Head of caudate nucleus (tissue), 42 donors: ENCODE measurements around the gene RBM23.
"Not testable (repeated sequence)": the region's sequence is repeated elsewhere in the genome, so short reads cannot be mapped to it uniquely, and the experiment has no call there.

ENCODE experiments used
- DNase-seq, 42 donors: peaks; one replicate each; pipeline versions ENCODE4 v3.0.0 to v3.0.0-alpha.2; 2020 to 2021; ENCODE audit warnings: mixed read lengths in 7 of 42
- intact Hi-C: fragments of 100-400 bp; cut with DNase I; formaldehyde crosslinking; loops from one replicate; pipeline ENCODE4 v1.15.0; 2022

RBM23 gene

GRCh38 chr14:22918804-22919600 lies at the start of gene RBM23:
TSS of gene RBM23 (minus strand) at chr14:22919149.
- intact Hi-C loops, result loop anchor here (1.0 kb wide), 1 partner anchor 10 kb away; the partner anchor contains the start of gene PRMT5
- DNase-seq, result peak; percentile 94 to 100 (median 98)

DNA sequence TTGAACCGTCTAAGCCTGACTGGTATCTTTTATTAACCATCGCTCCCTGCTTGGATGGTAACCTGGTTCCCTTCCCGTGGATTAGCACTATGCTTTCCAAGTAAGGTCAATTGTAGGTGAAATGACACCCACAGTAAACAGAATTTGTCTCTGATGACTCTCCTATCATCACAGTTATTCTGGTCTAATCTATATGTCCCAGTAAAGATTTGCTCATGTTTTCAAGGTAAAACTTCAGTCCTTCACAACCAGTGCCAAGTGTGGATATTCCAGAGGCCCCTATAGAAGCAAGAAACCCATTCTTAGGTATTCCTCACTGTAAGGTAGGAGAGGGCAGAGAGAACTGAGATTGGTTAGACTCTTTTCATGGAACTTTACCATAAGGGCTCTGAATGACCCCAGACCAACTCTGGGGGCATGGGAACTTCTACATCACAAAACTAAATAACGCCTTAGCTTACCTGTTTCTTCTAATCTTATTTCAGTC lies 47.9 kb upstream of the RBM23 start:
- no peak for DNase-seq
- intact Hi-C loops, result no loop called here

DNA sequence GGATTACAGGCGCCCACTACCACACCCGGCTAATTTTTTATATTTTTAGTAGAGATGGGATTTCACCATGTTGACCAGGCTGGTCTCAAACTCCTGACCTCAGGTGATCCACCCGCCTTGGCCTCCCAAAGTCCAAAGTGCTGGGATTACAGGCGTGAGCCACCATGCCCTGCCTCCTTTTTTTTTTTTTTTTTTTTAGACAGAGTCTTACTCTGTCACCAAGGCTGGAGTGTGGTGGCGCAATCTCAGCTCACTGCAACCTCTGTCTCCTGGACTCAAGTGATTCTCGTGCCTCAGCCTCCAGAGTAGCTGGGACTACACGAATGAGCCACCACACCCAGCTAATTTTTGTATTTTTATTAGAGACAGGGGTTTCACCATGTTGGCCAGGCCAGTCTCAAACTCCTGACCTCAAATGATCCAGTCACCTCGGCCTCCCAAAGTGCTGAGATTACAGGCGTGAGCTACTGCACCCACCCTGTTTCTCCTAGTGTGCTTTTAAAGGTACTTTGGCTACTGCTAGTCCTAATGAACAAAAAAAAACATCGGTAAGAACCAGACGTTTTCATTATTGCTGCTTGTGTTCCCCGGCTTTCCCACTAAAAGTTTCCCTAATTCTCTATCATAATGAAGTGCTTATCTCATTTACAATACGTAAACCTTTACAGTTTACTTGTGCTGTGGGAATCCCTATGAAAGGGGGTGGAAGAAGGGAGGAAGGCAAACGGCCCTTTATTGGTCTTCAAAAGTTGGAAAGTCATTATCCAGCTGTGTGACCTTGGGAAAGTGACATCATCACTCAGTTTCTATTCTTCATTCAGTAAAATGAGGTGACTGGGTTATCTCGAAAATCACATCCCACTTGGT lies 47.2 kb upstream of the RBM23 start:
- DNase-seq, intact Hi-C loops: not testable (repeated sequence)

GRCh38 chr14:22962061-22962676 lies 43.2 kb upstream of the RBM23 start:
- no peak for DNase-seq

GRCh38 chr14:22955702-22956569 lies 37.0 kb upstream of the RBM23 start:
- no peak for DNase-seq
- intact Hi-C loops, result no loop called here

More at GRCh38 chr14:22962061-22962676, 43.2 kb upstream of the RBM23 start:
- intact Hi-C loops, result no loop called here

- DNase-seq, result no peak
- intact Hi-C loops, result no loop called here
These were observed 33.5 kb upstream of the RBM23 start for GRCh38 chr14:22952418-22952817.

GRCh38 chr14:22951795-22952194 lies 32.8 kb upstream of the RBM23 start:
- intact Hi-C loops, DNase-seq: not testable (repeated sequence)

- intact Hi-C loops, result no loop called here
- DNase-seq, result no peak
These were observed 26.7 kb upstream of the RBM23 start for GRCh38 chr14:22945642-22946041.

GRCh38 chr14:22939684-22940083 lies 20.7 kb upstream of the RBM23 start:
- intact Hi-C loops, result loop anchor here (10.0 kb wide), 1 partner anchor 45 kb away; the partner anchor contains the start of gene AJUBA
- DNase-seq, result no peak

GRCh38 chr14:22935156-22935555 lies 16.2 kb upstream of the RBM23 start:
- DNase-seq, result no peak
- intact Hi-C loops, result loop anchor here (10.0 kb wide), 1 partner anchor 50 kb away; the partner anchor contains the start of gene AJUBA

DNA sequence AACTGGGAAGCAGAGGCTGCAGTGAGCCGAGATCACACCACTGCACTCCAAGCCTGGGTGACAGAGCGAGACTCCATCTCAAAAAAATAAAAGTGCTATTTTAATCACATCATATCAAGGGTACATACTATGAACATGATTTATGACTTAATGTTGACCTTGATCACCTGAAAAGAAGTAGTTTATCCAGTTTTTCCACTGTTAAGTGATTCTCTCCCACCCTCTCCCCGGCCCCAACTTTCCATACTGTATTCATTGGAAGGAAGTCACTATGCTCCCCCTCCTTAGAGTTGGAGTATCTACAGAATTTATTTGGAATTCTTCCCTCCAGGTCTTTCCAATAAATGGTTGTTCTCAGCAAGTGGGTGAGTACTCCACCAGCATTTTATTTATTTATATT lies 13.2 kb upstream of the RBM23 start:
- no peak for DNase-seq
- intact Hi-C loops, result loop anchor here (10.0 kb wide), 1 partner anchor 53 kb away; the partner anchor contains the start of gene AJUBA

DNA sequence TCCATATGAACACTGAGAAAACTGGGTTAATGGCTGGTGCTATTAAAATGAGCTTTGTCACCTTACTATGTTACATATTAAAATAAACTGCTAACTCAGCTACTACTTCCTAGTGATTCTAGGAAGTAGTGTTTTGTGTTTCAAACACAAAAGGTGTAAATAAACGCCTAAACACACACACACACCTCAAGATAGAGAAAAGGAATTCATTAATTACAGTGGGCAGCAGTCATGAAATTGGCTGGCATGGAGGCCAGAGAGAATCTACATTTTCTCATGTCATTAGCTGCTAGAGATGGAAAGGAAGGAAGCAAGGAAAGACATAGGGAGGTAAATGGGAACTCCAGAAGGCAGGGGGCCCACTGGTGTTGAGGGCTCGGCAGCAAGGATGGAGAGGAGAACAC lies 11.0 kb upstream of the RBM23 start:
- intact Hi-C loops, result loop anchor here (1.0 to 10.0 kb wide), 2 partner anchors 11 to 55 kb away; partner anchors contain the start of genes AJUBA and RBM23
- peak in 1 of 42 donors; percentile 27 for DNase-seq

- DNase-seq, result peak; percentile 92 to 100 (median 99)
- intact Hi-C loops, result loop anchor here (1.0 kb wide), 1 partner anchor 10 kb away; the partner anchor contains the start of gene RBM23
These were observed 10.4 kb upstream of the RBM23 start, which contains the start of gene PRMT5 for GRCh38 chr14:22929104-22929960. TSS of gene PRMT5 (minus strand) at chr14:22929376. CDS start at chr14:22929361, 15 bp downstream.

DNA sequence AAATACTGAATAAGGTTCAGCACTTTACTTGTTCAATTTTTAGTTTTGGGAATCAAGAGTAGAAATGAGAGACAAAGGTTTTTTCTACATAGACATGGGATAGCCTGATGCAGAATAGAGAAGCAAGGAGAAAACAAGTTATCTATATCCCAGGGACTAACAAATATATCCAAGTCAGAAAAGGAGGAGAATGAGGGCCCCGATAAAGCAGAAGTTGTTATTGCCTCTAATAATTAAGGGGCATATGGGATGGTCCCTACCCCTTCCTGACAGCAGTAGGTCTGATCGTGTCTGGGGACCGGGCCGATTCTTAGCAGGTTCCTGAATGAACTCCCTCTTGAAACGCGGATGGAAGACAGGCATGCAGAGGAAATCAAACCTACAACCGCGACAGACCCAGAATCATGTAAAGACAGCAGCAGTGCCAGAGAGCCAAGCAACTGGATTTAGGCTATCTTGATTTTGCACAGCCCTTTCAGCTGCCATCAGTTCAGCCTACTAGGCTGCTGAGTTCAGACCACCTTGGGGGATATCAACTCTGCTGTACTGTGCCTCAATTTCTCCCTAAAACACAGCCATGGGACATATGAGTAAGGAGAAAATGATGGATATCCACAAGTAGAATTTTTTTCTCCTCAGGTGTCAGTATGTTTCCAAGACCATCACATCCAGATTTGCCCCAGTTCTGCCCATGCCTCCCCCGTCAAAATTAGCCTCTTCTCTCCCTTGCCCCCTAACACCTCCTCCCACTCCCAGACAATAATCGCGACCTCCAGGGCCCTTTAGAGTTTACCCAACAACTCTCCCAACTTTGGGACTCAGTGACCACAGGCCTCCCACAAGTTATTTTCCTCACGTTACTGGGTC lies 9.5 kb upstream of the RBM23 start:
- intact Hi-C loops, result loop anchor here (1.0 kb wide), 1 partner anchor 9 kb away; the partner anchor contains the start of gene RBM23
- peak in 1 of 42 donors; percentile 28 for DNase-seq

GRCh38 chr14:22926316-22926715 lies 7.4 kb upstream of the RBM23 start:
- intact Hi-C loops, result no loop called here
- no peak for DNase-seq

DNA sequence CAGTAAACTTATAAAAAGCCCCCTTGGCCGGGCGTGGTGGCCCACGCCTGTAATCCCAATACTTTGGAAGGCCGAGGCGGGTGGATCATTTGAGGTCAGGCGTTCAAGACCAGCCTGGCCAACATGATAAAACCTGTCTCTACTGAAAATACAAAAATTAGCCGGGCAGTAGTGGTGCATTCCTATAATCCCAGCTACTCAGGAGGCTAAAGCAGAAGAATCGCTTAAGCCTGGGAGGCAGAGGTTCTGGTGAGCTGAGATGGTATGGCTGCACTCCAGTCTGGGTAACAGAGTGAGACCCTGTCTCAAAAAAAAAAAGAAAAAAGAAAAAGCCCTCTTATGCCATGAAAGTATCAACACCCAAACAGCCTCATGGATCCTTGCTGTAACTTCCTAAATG lies 6.6 kb upstream of the RBM23 start:
- no peak for DNase-seq
- intact Hi-C loops, result no loop called here
